Measurements from ENCODE around the gene LCE2B.

LCE2B gene

GRCh38 chr1:152725261-152725660 is 39.3 kb downstream of the LCE2B start:
- no peak overlapping the region for H3K4me3 ChIP-seq (ENCODE audit: low read depth, low read length)
- DNase-seq (ENCODE audit: low read depth), result no peak
- TF ChIP-seq, protein P1, sequence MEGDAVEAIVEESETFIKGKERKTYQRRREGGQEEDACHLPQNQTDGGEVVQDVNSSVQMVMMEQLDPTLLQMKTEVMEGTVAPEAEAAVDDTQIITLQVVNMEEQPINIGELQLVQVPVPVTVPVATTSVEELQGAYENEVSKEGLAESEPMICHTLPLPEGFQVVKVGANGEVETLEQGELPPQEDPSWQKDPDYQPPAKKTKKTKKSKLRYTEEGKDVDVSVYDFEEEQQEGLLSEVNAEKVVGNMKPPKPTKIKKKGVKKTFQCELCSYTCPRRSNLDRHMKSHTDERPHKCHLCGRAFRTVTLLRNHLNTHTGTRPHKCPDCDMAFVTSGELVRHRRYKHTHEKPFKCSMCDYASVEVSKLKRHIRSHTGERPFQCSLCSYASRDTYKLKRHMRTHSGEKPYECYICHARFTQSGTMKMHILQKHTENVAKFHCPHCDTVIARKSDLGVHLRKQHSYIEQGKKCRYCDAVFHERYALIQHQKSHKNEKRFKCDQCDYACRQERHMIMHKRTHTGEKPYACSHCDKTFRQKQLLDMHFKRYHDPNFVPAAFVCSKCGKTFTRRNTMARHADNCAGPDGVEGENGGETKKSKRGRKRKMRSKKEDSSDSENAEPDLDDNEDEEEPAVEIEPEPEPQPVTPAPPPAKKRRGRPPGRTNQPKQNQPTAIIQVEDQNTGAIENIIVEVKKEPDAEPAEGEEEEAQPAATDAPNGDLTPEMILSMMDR (IDR thresholded peaks at IDR 0.05; ENCODE audit: low read depth, low read length, missing control alignments), result no peak

- DNase-seq (ENCODE audit: low read depth), result no peak
- no peak overlapping the region for H3K4me3 ChIP-seq (ENCODE audit: low read depth, low read length)
- TF ChIP-seq, protein P1 (IDR thresholded peaks at IDR 0.05; ENCODE audit: low read depth, low read length, missing control alignments), result no peak
Observed at GRCh38 chr1:152728986-152729385, 43.1 kb downstream of the LCE2B start.

DNA sequence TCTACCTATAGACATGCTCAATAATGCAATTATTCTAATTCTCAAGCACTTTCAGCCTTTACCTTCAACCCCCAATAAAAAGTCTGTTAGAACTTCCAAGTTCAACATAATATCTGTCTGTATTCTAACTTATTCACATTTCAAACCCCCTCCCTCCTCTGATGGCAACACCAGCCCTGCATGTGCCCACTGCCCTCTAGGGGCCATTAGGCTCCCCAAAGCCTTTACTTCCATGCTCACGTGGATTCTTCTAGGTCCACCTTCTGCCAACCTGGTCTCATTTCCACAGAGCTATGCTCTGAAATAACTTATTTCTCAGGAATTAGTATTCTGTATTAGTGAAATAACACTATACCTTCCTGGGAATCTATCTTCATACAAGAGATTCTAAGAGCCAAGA is 49.7 kb downstream of the LCE2B start:
- DNase-seq (ENCODE audit: low read depth), result no peak
- H3K4me3 ChIP-seq (ENCODE audit: low read depth, low read length), result no peak overlapping the region
- TF ChIP-seq, protein P1 (IDR thresholded peaks at IDR 0.05; ENCODE audit: low read depth, low read length, missing control alignments), result peak; percentile 36

Measured in GM12864 (cell line).